Measurements from ENCODE around the gene LRIG1.

Gene LRIG1

GRCh38 chr3:66467996-66468735 is 32.7 kb downstream of the LRIG1 start:
- DNase-seq: no peak

GRCh38 chr3:66466606-66467270 is 34.1 kb downstream of the LRIG1 start:
- no peak for DNase-seq

GRCh38 chr3:66465587-66465986 is 35.2 kb downstream of the LRIG1 start:
- no peak for DNase-seq

DNA sequence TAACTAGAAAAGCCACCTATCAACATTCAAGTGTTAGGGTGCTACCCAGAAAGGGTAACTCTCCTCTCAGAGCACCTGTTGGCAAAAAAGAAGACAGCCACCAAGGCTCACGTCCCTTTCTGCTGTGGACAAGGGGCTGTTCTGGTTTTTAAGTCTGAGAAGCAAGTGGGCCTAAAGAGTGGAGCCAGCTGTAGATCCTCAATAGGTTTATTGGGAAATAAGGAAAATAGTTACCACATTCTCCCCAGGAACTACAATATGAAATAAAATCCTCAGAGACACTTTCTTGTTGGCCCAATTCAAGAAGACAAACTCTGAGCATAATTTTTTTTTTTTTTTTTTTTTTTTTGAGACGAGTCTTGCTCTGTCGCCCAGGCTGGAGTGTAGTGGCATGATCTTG is 35.8 kb downstream of the LRIG1 start:
- no peak for DNase-seq

DNA sequence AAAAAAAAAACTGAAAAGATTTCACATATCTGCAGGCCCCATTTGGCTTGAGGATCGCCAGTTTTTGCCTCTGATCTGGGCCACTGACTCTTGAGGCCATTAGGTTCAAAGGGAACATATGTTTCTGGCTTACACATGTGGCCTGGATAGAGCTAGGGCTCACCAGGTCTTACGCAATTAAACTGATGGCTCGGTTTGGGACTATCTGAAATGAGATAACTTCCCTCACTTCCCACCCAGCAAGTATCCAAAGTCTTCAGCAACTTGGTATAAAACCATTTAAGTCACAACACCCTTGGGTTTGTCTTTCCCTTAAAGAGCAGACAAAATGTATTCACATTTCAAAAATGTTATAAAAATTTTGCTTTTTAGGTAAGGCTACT is 36.3 kb downstream of the LRIG1 start:
- no peak for DNase-seq

- no peak for DNase-seq
Observed at GRCh38 chr3:66463730-66464511, 36.9 kb downstream of the LRIG1 start.

- no peak for DNase-seq
Observed at GRCh38 chr3:66463054-66463631, 37.7 kb downstream of the LRIG1 start.

DNA sequence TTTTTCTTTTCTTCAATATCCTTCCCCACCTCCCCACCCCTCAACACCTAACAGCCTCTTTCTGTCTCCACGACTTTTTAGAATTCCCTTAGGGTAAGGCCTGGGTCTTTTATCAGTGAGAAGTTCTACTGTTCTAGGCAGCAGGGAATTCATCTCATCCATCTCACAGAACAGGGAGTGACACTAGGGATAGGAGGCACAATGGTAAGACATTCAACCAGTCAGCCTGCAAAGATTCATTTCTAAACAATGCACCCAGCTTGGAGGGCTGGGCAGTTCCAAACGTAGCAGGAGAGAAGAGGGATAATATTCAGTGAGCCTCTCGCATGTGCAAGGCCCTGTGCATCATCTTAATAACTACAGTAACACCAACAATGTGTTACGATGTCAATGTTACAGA is 43.6 kb downstream of the LRIG1 start:
- no peak for DNase-seq

GRCh38 chr3:66456711-66457173 is 44.1 kb downstream of the LRIG1 start:
- DNase-seq: no peak

DNA sequence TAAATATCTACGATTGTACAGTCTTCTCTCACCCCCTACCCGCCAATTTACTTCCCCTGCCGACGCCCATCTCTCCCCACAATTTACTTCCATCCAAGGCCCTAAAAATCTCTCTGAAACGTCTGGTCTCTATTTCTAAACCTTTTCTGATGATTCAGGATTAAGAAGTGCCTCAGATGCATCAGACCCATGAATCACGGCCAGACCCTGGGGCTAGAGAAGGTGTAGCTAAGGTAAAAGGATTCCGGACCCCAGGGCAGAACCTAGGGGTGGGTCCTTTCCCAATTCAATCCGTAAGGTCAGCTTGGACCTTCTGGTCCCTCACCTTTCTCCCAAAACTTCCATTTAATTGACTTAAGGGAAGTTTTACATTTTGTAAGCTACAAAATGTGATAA is 46.4 kb downstream of the LRIG1 start:
- DNase-seq: no peak

GRCh38 chr3:66453651-66454463 is 47.0 kb downstream of the LRIG1 start:
- no peak for DNase-seq

GRCh38 chr3:66452303-66453011 is 48.4 kb downstream of the LRIG1 start:
- no peak for DNase-seq

GRCh38 chr3:66451766-66452165 is 49.1 kb downstream of the LRIG1 start:
- DNase-seq: no peak

DNA sequence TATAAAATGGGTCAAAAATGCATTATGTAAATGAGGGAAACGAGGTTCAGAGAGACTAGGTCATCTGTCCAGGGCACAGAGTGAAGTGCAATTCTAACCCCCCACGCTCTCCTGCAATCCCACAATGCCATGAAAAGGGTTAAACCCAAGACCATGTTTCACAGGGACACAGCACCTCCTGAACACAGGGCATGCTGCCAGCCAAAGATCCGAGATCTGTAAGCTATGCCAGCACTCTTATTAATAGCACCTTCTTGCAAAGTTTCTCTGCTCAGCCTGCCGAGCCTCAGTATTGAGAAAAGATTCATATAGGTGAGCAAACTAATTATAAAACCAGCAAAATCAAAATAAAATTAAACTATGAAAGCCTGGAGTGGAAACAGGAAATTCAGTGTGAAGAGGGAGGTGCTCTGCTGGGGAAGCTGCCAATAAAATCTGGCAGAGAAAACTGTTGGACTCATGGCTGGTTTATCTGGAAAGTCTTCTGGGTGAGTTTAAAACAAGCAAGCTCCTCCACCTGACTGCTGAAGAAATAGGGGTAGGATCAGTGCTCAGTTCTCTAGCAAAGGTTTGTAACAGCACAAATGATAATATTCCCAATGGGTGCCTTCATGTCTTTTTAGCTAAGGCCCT is 50.3 kb downstream of the LRIG1 start:
- DNase-seq: no peak

- DNase-seq: no peak
Observed at GRCh38 chr3:66449411-66449974, 51.3 kb downstream of the LRIG1 start.

- no peak for DNase-seq
Observed at GRCh38 chr3:66444146-66444644, 56.6 kb downstream of the LRIG1 start.

DNA sequence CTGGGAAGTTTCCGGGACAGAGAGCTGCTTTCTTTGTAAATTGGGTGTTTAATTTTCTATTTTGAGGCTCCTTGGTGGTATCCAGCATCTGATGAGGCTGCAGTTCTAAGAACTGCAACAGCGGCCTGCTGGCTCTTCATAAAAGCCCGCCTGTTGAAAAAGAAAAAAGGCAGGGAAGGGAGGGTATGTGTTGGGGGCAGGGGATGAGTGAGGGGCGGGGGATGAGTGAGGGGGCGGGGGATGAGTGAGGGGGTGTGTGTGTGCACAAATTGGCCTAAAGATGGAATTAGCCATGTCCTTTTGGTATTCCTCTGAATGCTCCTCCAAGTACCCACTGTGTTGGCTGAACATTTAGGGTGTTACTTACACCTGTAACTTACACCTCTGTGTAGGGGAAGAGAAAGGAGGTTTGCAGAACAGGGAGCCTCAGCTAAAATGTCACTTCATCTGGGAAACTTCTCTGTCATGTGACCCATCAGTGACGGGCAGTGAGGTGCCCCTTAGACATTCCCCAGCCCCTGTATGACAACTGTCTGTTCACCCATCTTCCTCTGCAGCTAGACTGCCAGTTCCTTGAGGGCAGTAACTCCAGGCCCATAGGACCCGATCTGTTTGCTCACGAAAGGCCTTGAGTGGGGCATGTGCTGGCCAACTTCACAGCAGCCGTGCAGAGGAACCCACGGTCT is 57.6 kb downstream of the LRIG1 start:
- no peak for DNase-seq

- no peak for DNase-seq
Observed at GRCh38 chr3:66442254-66443117, 58.3 kb downstream of the LRIG1 start.

GRCh38 chr3:66441692-66442091 is 59.1 kb downstream of the LRIG1 start:
- no peak for DNase-seq

All from activated T-cell treated with anti-CD3 and anti-CD28 coated beads for 4 hours (primary cell).